Tibial nerve (tissue), 4 donors: ENCODE measurements around the gene SP5. TPM values are rescaled to one million over a fixed set of nuclear protein-coding genes. Genes with fewer than 3 reads are reported as not detected.

Source experiments
- DNase-seq, 2 donors: peaks; one replicate each; pipeline ENCODE4 v3.0.0-alpha.2; 2019; ENCODE audit warnings: low spot score in 2 of 2
- H3K27ac ChIP-seq, 4 donors: fragments of 200-600 bp; sonication (generic) in 3 of 4; one replicate each; pipeline ENCODE4 v1.5.1; 2017 to 2019; ENCODE audit warnings: mild to moderate bottlenecking in 1 of 4
- H3K27me3 ChIP-seq, 2 donors: fragments of 200-600 bp; sonication (generic) in 1 of 2; one replicate each; pipeline versions ENCODE4 v1.5.1 to v1.6.0; 2017 to 2019
- H3K36me3 ChIP-seq, 3 donors: fragments of 200-600 bp; sonication (generic); one replicate each; pipeline ENCODE4 v1.5.1; 2018 to 2019
- H3K4me1 ChIP-seq, 4 donors: fragments of 200-600 bp; sonication (generic) in 3 of 4; one replicate each; pipeline ENCODE4 v1.5.1; 2017 to 2019
- H3K4me3 ChIP-seq, 4 donors: fragments of 200-600 bp; sonication (generic) in 3 of 4; one replicate each; pipeline ENCODE4 v1.5.1; 2017 to 2019; ENCODE audit warnings: mild to moderate bottlenecking in 1 of 4, moderate library complexity in 1 of 4
- H3K9me3 ChIP-seq, 4 donors: fragments of 200-600 bp; sonication (generic) in 3 of 4; one replicate each; pipeline ENCODE4 v1.5.1; 2017 to 2019
- EP300 ChIP-seq, 2 donors: sonication (generic); formaldehyde crosslinking; IDR thresholded peaks; one replicate each; pipeline ENCODE4 v1.6.1; 2017; ENCODE audit warnings: antibody characterized with exemption in 2 of 2, mild to moderate bottlenecking in 1 of 2
- POLR2A ChIP-seq, 2 donors: fragments of 450-650 bp; IDR thresholded peaks; one replicate each; pipeline ENCODE4 v1.6.1; 2017; ENCODE audit warnings: antibody characterized with exemption in 2 of 2, mild to moderate bottlenecking in 2 of 2, moderate library complexity in 2 of 2
- WGBS, 2 donors: methylation state at CpG; one replicate each; pipeline ENCODE4 v1.1.5; 2018; 5-methylcytosine and 5-hydroxymethylcytosine counted together
- total RNA-seq, 4 donors: library from RNA; depleted of rRNA; stranded (reverse); fragments of >200 nt; gene quantifications; one replicate each; pipeline ENCODE4 v1.1.0, GENCODE V29; 2016
- TF ChIP-seq, protein P1 (sequence below), 5 experiments: fragments of 200-600 bp in 3 of 5; fragments of 450-650 bp in 2 of 5; sonication (generic) in 3 of 5; IDR thresholded peaks; one replicate each; pipeline ENCODE4 v1.5.1; 2016 to 2019; ENCODE audit warnings: antibody characterized with exemption in 5 of 5, mild to moderate bottlenecking in 3 of 5, moderate library complexity in 2 of 5

SP5 gene
- total RNA-seq, 4 donors from 2014 or later = 6.6 to 14.1 (median 8.4) TPM

DNA sequence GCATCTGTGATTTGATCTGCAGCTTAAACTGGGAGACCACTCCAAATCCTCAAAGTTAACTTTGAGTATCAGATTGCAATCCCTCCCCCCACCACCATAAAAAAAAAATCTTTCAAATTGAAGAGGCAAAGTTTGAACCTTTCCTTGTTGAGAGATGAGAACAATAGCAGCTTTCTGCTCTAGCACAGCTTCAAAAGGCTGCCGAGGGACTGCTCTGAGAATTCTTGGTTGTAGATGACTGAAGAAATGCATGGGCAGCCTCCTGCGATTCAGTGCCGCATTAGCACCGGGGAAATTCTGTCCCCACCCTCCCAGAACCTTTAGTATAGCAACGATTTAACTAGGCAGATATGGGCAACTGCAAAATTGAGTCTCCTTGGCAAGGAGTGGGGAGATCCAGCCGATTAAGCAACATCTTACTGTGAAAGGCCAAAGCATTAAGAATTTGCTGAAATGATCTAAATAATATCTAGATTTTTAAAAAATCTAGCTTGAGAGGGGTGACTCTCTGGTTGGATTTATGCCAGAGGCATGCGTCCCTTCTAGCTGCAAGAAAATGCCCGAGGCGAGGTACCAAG lies 3.9 kb upstream of the SP5 start:
- TF ChIP-seq EP300 (IDR thresholded peaks at IDR 0.05) (no peak), POLR2A (IDR thresholded peaks at IDR 0.05) (no peak)
- TF ChIP-seq, protein P1, sequence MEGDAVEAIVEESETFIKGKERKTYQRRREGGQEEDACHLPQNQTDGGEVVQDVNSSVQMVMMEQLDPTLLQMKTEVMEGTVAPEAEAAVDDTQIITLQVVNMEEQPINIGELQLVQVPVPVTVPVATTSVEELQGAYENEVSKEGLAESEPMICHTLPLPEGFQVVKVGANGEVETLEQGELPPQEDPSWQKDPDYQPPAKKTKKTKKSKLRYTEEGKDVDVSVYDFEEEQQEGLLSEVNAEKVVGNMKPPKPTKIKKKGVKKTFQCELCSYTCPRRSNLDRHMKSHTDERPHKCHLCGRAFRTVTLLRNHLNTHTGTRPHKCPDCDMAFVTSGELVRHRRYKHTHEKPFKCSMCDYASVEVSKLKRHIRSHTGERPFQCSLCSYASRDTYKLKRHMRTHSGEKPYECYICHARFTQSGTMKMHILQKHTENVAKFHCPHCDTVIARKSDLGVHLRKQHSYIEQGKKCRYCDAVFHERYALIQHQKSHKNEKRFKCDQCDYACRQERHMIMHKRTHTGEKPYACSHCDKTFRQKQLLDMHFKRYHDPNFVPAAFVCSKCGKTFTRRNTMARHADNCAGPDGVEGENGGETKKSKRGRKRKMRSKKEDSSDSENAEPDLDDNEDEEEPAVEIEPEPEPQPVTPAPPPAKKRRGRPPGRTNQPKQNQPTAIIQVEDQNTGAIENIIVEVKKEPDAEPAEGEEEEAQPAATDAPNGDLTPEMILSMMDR (IDR thresholded peaks at IDR 0.05) = no peak
- 7 to 8% methylated on average over 9 of the region's 9 CpGs for WGBS, 2 donors
- Histone ChIP-seq H3K9me3 (no peaks in the 10 kb centered on the region), H3K36me3 (no peaks in the 10 kb centered on the region), H3K4me3 (no peak overlapping the region), H3K27ac (no peak overlapping the region), H3K4me1 (peaks cover 0 to 53% (median 24%) of the 10 kb centered on the region in 4 donors), H3K27me3 (peaks cover 0 to 71% of the 10 kb centered on the region in 2 donors)
- no peak for DNase-seq

DNA sequence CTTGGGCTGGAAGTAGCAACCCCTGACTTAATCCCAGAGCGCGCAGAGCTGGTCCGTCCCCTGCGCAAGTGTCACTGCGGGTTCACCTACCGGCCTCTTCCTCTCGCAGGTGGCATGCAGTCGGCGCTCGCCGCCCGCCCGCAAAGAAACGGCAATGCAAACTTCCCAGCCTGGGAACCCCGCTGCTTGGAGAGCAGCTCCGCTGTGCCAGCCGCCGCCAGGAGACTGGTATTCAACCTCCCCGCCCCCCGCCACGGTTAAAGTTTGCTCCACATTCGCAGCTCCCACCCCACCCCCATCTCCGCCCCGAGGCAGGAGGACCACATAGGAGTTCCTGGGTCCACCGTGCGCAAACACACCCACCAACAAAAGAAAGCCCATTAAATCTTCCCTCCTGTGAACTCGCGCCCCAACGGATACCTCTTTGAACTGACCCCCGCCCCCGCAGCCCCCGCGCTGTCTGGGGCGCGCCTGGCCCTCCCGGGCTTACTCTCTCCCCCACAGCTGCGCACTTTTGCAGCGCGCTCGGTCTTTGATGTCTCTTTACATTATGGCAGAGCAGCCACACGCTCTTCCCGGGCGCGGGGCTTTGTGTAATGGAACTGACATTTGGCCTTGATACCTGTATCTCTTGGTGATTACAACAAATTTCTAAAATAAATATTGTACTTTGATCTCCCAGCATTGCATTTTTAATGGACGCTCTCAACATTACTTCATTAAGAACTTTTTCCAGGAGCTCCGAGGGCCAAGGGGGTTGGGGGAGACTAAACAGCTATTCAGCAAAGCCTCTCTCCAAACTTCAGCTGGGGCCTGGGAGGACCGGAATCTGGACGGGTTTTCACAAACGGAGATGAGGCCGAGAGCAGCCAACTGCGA lies 3.1 kb upstream of the SP5 start:
- TF ChIP-seq POLR2A (IDR thresholded peaks at IDR 0.05) = no peak
- TF ChIP-seq, protein P1 (IDR thresholded peaks at IDR 0.05) = no peak
- TF ChIP-seq EP300 (IDR thresholded peaks at IDR 0.05) = no peak
- Histone ChIP-seq H3K9me3 (no peaks in the 10 kb centered on the region), H3K4me3 (no peak overlapping the region), H3K4me1 (peaks cover 0 to 61% (median 28%) of the 10 kb centered on the region in 4 donors), H3K27me3 (peaks cover 0 to 76% of the 10 kb centered on the region in 2 donors), H3K36me3 (no peaks in the 10 kb centered on the region), H3K27ac (no peak overlapping the region)
- no peak for DNase-seq
- WGBS, 2 donors = 6 to 10% methylated on average over 43 to 51 of the region's 51 CpGs

DNA sequence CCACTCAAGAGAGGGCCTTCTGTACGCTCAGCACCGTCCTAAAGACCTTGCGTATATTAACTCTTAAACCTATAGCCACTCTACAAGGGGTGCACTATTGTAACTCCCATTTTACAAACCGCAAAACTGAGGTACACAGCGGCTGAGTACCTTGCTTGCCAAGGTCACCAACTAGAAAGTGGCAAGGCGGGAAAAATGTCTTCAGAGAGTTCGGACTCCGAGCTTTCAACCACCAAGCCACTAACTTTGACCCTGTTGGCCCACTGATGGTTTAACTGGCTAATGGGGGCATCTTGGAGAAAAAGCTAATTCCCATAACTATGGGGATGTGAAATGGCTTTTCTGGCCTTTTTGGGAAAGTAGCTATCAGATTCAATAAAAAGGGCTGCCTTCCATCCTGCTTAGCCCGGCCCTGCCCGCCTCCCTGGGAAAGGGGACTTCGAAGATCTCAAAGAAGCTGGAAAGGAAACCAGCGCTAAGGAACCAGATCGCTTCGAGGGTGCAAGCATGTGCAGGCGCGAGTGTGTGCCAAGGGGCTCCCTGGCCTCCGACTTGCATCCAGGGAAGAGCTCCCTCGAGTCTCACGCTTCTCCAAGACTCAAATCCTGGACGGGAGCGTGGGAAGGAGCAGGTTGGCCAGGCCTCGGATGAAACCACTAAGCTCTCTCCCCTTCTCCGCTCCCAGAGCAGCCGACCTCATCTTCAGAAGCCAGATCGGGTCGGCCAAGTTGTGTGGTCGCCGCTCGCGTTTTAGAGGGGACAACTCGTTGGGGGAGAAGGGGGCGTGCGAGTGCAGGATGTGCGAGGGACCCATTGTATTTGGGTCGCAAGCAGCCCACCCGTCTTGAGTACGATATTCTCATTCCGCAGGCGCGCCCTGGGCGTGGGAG lies 2.2 kb upstream of the SP5 start:
- WGBS, 2 donors = 16 to 25% methylated on average over 38 to 41 of the region's 41 CpGs
- H3K4me1 ChIP-seq = peaks cover 0 to 69% (median 32%) of the 10 kb centered on the region in 4 donors
- peak overlapping the region in 1 of 4 donors; percentile 60 for H3K4me3 ChIP-seq

DNA sequence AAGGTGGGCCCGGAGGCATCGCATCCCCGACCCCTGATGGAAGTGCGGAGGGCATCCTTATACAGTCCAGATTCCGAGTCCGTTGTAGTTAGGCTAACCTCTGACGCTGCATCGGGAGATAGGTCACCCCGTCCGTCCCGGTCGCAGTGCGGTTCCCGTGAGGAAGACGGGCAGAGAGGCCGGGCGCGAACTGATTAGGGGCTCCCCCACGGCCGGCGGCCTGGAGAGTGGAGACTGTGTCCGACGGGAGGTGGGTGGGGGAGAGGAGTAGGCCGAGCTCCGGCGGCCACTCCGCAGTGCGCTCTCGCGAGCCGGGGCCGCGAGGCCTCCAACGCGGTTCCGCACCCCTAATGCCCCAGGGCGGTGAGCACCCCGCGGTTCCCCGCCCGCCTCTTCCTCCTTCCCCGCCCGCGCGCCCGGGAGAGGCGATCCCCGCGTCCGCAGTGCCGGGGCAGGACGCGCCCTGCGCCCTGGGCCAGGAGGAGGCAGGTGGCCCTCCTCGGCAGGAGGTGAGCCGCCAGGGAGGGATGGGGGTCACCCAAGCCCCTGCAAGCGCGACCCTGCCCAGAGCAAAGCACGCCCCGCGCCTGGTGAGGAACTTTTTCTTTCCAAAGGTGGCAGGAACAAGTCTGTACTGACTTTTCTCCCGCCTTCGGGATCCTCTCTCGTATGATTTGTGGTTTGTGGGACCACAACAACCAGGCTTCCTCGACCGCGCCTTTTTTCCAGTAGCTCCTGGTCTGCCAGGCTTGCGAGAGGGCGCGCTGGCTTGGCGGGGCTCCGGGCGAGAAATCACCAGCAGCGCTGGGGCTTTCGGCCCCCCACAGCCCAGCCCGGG lies 1.4 kb upstream of the SP5 start:
- Histone ChIP-seq H3K36me3 (no peaks in the 10 kb centered on the region), H3K27me3 (peaks cover 0 to 88% of the 10 kb centered on the region in 2 donors), H3K4me3 (peak overlapping the region; percentile 27 to 60 (median 46)), H3K9me3 (no peaks in the 10 kb centered on the region), H3K4me1 (peaks cover 0 to 66% (median 32%) of the 10 kb centered on the region in 4 donors), H3K27ac (peak overlapping the region in 2 of 4 donors; percentile 69 to 77)
- 2 to 6% methylated on average over 25 to 56 of the region's 76 CpGs for WGBS, 2 donors
- no peak for DNase-seq
- TF ChIP-seq POLR2A (IDR thresholded peaks at IDR 0.05) (no peak), EP300 (IDR thresholded peaks at IDR 0.05) (no peak)
- TF ChIP-seq, protein P1 (IDR thresholded peaks at IDR 0.05) = no peak

More for the DNA sequence above, 2.2 kb upstream of the SP5 start:
- TF ChIP-seq POLR2A (IDR thresholded peaks at IDR 0.05) = no peak
- TF ChIP-seq, protein P1 (IDR thresholded peaks at IDR 0.05) = no peak
- TF ChIP-seq EP300 (IDR thresholded peaks at IDR 0.05) = no peak
- no peak for DNase-seq
- no peak overlapping the region for H3K27ac ChIP-seq
- H3K36me3 ChIP-seq = no peaks in the 10 kb centered on the region
- peaks cover 0 to 84% of the 10 kb centered on the region in 2 donors for H3K27me3 ChIP-seq
- no peaks in the 10 kb centered on the region for H3K9me3 ChIP-seq
